Endometrium (tissue), 2 donors: Measurements from ENCODE around the gene PRKAR2B.
"Not testable (repeated sequence)": the region's sequence is repeated elsewhere in the genome, so short reads cannot be mapped to it uniquely, and the experiment has no call there.

ENCODE experiments used
- FAIRE-seq: peaks from 2 replicates; lab custom pipeline; 2012; peaks lifted over from hg19 to GRCh38; lab: Jason Lieb, UNC
- donor health status: control.
- donor health status: control.

Gene PRKAR2B

DNA sequence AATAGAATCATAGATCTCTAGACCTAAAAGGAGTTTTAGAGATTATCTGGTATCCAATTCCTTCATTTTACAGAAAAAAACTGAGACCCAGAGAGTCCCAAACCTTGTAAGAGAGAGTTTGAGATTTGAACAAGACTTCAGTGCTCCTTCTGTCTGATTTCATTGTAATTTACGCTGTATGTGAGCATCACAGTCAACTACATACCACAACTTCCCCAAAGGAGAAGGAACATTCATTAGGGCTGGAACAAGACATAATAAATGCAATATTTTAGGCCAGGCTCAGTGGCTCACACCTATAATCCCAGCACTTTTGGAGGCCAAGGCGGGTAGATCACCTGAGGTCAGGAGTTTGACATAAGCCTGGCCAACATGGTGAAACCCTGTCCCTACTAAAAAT, 17.3 kb upstream of the PRKAR2B start:
- no peak for FAIRE-seq

DNA sequence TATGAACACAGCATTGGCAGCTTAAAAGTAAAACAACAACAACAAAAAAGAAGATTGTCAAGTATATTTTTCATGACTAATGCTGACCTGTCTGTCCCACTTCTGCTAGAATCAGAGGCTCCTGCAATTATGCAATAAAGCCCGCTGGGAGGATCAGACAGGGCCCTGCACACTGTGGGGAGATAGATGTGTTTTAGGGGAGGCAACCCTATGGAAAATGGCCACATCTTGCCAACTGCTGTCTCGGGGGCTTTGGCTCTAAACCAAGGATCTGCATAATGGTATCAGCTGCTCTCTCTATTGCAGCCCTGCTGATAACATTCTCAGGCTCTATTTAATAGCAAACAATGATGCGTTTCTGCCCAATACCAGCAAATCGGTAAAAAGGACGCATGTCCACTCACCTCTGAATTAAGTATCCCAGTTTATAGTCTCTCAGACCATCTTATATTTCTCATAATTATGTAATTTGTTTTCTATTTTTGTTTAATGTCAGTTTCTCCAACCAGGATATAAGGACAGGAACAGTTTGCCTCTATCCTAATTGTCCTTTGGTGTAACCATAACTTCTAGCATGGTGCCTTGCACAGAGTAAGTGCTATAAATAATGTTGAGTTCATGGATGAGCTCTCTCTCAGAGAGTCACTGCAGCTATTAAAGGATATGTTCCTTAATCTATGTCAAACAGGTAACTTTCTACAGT, 15.3 kb upstream of the PRKAR2B start:
- FAIRE-seq, result no peak

DNA sequence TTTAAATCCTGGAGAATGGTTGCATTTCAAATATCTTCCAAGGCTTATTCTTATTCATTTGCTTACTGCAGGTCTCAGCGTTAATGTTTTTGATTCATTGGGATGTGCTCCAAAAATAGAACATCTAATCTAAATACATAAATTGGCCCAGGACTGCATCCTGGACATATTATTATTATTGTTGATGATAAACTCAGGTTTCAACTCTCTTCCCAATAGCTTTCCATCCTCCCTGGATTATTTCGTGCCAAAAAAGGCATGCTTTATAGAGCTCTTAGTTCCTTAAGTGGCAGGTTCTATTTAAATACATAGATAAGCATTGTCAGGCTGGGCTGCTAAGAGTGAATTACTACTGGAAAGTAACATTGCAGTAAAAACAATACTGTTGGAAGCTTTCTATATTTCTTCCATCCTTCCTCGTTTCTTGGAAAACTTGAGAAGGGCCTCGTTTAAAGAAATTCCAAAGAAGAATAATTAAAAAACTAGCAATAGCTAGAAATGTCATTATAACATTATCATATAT, 14.7 kb upstream of the PRKAR2B start:
- no peak for FAIRE-seq

DNA sequence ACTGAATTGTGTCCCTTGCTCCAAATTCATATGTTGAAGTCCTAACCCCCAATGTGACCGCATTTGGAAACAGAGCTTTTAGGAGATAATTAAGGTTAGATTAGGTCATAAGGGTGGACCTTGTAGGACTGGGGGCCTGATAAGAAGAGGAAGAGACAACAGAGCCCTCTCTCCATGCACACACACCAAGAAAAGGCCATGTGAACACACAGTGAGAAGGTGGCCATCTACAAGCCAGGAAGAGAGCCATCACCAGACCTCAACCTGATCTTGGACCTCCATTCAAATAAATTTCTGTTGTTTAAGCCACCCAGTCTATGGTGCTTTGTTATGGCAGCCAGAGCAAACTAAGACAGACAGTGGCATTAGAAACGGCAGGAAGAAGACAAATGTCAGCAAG, 12.5 kb upstream of the PRKAR2B start:
- no peak for FAIRE-seq

DNA sequence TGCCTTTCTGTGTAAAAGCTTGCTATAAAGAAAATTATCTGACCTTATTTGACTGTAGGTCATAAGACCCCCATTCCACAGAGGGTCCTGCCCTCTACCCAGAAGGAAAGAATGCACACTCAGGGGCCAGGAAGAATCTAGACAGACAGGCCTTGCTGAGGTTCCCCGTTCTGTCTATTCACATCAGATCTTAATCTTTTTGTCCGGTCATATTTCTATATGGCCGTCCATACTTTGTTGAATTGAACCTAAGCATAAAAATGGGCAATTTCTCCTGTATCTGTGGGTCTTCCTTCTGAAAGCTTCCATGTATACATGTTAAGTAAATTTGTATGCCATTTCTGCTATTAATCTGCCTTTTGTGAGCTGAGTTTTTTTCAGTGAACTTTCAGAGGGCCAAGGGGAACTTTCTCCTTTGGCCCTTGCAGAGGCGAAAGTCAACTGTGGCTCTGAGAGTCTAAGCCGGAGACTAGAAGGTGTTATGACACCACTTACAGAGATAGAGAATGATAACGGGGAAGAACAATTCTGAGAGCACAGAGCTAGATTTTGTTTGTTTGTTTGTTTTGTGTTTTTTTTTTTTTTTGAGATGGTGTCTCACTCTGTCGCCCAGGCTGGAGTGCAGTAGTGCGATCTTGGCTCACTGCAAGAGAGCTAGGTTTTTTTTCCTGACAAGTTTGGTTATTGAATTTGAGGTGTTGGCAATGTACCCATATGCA, 11.6 kb upstream of the PRKAR2B start:
- FAIRE-seq, result no peak

DNA sequence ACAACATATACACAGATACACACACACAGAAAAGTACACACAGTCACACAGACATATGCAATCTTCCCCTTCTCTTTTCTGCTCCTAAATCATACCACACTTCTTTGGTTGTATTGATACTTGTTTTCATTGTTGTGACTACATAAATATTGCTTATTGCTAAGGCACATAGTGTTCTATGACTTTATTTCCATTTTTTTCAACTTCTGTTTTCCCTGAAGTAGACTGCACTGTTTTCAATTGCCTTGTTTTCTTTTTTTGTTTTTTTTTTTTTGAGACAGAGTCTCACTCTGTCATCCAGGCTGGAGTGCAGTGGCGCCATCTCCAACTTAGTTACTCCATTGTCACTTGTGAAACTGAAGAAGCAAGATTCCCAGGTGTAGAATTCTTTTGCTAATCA, 10.0 kb upstream of the PRKAR2B start:
- FAIRE-seq, result no peak

DNA sequence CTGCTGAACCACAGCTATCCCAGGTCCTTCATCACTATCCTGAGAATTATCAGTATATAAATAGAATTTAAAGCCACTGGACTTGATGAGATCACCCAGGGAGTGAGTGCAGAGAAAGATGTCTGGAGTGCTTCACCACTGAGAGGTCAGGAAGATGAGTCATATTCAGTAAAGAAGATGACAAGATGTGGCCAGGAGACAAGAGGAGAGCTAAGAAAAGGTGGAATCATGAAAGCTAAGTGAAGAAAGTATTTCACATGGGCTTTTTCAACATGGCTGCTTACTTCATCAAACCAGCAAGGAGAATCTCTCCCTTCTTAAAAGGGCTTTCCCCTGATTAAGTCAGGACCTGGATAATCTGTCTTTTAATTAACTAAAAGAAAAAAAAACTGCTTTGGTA, 9.1 kb upstream of the PRKAR2B start:
- no peak for FAIRE-seq

DNA sequence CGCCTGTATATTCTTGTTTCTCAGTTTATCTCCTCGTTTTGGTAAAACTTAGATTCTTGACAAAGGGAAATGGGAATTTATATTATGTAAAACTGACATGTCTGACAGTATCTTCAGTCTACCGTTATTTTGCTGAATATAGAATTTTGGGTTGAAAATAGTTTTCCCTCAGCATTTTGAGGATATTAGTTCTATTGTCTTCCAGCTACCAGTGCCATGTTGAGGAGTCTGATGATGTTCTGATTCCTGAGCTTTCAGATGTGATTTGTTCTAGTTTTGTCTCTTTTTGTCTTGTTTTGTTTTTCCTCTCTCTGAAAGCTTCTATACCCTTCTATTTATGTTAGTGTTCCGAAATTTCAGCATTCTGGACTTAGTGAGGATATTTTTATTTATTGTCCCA, 8.0 kb upstream of the PRKAR2B start:
- FAIRE-seq, result no peak

DNA sequence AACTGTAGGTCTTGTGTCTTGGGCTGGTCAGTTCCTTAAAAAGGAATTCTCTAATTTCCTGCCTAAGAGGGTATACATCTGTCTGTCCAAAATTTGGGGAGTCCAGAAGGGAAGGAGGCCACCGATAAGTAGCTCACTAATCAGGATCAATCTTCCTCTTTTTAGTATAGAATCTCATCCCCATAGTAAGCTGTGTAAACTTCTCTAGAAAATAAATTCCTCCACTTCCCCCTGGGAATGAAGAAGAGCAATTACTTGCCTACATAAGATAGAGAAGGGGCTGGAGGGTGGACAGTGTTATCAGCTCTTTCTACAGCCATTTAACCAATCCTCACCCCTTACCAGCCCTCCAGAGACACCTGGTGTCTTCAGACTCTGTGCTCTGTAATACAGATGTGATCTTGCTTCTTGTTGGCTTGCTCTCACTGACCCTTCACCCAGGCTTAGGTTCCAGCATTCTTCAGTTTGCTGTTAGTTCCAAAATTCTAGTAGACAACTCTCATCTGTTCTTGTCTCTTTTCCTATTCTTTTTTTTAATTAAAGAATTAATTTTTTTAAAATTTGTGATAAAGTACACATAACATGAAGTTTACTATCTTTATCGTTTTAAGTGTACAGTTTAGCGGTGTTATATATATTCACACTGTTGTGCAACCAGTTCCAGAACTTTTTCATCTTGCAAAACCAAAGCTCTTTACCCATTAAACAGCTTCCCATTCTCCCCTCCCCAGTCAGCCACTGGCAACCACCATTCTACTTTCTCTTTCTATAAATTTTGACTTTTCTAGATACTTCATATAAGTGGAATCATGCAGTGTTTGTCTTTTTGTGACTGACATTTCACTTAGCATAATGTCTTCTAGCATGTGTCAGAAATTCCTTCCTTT, 6.5 kb upstream of the PRKAR2B start:
- no peak for FAIRE-seq

DNA sequence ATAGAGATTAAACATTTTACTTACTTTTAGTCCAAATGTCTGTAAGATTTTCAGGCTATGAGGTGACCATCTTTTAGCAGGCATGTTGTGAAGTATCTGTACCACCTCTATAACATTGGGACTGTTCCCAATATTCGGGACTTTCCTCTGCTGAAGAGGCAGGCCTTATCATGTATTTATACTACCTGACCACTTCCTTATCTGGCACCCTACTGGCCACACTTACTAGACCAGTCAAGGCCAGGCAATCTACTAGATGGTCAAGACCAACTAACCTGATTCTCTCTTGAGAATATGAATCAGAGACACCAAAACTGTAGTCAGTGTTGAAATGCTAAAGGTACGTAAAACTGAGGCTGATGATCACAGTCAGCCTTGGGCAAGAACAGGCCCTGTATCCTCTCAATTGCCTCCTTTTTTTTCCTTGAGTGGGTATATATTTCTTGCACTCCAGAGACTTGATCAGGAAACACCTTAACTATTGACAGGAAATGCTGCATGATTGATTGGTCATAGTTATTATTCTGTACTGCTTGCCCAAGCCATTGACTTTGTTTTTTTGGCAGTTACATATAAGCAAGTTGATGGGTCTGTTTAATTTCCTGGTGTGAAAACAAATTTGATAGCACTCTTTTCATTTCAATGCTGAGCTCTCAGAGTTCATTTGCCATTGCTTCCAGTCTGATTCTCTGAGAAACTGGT, 5.2 kb upstream of the PRKAR2B start:
- no peak for FAIRE-seq

DNA sequence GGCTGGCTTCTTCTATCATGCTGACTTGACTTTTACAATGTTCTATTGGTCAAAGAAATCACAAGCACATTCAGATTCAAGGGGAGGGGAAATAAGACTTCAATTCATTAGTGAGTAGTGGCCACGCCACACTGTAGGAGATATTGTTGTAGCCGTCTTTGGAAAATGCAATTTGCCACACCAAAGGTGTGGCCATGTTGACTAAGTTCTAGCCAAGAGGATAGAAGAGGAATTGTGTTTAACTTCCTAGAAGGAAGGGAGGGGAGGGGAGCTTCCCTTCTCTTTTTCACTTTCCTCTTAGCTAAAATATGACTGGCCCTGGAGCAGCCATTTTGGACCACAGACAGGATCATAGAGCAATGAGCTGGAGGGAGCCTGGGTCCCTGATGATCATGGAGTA, 3.4 kb upstream of the PRKAR2B start:
- no peak for FAIRE-seq

DNA sequence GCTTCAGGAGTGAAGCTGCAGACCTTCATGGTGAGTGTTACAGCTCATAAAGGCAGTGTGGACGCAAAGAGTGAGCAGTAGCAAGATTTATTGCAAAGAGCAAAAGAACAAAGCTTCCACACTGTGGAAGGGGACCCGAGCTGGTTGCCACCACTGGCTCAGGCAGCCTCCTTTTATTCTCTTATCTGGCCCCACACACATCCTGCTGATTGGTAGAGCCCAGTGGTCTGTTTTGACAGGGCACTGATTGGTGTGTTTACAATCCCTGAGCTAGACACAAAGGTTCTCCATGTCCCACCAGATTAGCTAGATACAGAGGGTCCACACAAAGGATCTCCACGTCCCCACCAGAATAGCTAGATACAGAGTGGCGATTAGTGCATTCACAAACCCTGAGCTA, 2.7 kb upstream of the PRKAR2B start:
- not testable (repeated sequence) for FAIRE-seq

DNA sequence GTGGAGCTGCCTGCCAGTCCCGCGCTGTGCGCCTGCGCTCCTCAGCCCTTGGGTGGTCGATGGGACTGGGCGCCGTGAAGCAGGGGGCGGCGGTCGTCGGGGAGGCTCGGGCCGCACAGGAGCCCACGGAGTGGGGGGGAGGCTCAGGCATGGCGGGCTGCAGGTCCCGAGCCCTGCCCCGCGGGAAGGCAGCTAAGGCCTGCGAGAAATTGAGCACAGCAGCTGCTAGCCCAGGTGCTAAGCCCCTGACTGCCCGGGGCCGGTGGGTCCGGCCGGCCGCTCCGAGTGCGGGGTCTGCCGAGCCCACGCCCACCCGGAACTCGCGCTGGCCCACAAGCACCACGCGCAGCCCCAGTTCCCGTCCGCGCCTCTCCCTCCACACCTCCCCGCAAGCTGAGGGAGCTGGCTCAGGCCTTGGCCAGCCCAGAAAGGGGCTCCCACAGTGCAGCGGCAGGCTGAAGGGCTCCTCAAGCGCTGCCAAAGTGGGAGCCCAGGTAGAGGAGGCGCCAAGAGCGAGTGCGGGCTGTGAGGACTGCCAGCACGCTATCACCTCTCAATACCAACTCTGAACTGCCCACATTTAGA, 2.1 kb upstream of the PRKAR2B start:
- not testable (repeated sequence) for FAIRE-seq

DNA sequence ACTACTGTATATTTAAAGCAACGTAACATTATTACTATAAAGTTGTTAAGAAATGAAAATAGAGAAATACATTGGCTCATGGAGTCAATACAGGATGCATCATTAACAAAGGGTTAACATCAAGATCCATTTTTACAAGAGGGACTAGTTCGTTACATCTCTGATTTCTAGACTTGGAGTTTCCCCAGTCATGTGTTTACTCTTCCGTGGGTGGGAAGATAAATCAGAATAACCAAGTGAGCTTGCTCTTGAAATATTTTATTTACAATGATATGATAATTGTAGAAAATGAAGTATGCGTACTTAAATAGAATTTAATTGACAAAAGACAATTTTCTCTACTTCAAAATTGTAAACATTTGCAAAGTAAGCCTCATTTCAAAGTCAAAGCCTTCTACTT, 1.0 kb upstream of the PRKAR2B start:
- FAIRE-seq, result no peak

DNA sequence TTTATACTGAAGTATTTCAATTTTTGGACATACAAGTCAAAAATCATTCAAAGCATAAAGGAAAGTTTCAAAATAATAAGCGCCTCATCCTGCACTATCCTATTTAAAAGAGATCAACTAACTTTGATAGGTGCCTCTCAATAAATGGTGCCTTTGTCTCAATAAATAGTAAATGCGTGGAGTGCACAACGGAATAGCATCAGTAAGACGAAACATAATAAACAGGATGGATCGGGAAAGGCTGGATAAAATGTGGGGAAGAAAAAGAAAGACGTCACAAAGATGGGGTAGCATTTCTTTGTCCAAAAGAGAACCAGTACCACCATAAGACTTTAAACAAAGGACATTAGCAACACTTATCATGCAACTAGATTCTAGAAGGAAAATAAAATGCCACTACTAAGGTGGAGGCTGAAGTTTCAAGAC, 571 bp upstream of the PRKAR2B start:
- FAIRE-seq, result no peak

DNA sequence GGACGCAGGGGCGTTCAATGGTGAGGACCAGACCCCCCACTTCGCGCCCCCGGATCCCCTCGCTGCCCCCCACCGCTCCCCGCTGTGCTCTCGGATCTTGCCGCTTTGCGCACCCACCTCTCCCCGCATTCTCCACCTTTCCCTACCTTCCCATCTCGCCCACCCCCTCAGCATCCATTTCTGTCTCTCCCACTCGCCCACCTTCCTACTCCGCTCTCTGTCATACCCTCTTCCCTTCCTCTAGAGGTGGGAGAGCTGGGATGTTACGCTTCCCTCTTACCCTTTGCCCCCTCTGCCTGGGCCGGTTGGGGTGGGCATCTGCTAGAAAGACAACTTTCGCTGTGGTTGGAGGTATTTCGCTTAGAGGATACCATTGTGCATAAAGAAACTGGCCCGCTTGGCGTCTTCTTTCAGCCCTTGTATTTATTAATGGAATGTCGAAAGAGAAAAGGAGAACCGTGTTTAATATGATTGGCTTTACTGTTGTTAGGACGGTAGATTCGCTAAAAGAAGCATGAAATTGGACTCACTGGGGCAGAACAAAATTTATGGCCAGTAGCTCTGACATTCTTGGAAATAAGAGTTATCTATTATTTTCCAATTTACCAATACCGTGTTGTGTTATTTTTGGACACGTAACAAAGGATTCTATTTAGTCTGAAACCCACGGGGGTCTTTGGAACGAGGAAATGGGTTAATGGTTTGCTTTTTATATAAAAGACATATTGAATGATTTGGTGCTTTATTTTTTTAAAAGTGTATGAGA, 873 bp downstream of the PRKAR2B start:
- no peak for FAIRE-seq

DNA sequence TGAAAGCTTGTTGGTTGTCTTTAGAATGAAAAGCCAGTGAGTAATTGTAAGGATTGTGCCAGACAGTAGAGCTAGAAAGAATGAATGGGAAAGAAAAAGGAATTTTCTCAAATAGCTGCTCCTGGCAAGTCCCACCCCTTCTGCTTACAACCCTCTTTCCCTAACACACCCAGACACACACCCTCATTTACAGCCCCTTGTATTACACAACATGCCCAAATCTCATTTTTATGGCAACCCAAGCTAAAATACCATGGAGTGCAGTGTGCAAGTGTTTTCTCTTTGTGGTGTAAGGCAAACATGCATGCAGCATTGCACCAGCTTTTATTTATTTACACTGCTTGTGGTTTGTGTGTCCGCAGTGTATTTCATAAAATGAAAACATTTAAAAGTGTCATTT, 1.5 kb downstream of the PRKAR2B start:
- no peak for FAIRE-seq

DNA sequence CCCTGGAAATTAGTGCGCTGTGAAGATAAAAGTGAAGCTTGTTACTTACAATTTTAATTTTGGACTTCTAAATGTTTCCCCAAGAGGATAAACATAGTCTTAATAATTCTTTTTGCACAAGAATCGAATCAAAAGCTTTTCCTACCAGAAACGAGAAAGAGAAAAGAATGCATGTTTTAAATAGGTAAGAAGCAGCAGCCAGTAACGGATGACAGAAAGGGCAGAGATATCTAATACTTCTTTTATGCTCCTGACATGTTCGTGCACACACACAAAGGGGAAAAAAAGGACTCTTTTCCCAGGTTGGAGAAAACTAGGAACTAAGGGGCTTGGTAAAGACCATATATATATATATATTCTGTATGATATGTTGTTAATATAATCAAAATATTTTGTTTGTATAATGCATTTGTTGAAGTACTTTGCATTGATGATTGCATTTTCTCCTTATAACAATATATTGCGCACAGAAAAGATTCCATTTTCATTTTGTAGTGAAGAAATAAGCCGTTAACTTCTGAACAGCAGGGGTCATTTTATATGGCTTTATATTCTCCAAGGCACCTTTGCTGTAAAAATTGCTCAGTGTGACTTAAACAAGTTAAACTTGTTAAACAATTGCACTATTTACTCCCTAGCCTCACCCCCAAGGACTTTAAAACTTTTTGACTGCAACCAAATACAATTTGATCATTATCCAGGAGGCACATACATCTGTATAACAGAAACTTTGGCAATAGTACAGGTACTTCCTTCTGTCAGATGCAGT, 2.2 kb downstream of the PRKAR2B start:
- no peak for FAIRE-seq

DNA sequence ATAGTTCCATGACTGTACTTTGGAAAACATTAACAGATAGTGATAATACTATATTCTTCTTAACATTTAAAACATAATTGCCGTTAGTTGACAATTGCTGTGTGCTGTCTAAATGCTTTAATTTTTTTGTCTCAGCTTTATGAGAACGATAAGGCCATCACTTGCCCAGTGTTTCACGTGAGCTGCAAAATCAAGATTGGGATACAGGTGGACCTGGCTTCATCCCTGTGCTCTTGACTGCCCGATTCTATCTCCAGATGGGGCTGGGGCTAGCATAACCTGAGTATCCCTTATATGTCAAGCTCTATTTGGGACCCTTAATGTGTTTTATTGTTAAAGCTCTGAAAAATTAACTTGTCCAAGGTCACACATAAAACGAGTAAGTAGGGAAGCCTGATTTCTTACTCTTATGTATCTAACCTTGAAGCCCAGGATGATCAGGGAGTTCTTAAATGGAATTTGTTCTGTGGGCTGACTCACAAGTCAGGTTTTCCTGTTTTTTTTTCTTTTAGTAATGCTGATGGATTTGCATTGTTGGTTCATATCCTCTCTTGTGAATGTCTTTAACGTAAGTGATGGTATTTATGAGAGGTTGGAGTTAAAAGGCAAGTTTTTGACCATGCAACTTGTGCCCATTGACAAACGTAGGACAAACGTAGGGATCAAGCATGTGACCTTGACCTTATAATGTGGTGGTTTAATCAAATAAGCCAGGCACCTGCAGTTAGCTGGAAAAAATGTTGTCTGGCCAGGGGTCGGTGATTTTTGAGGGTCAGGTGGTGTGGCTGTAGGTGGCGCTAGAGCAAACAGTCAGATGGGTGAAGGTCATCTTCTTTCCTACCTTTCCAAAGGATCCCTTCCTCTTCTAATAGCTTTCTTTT, 3.6 kb downstream of the PRKAR2B start:
- FAIRE-seq, result no peak
